Endothelial cell of umbilical vein (primary cell): ENCODE measurements around the gene CEP295NL. TPM values are rescaled to one million over a fixed set of nuclear protein-coding genes. Genes with fewer than 3 reads are reported as not detected.
A peak's percentile ranks its signal among the peaks of the same experiment; 100 is the strongest.

Source experiments
- BruUV-seq: library from RNA; stranded (reverse); fragments of 400-500 nt; replicated peaks from 2 replicates; lab custom pipeline; 2021; lab: Mats Ljungman, UMichigan
- CTCF ChIA-PET: fragments of 300-600, 350-600 bp; sonication (Branson Sonifier 250); formaldehyde crosslinking; loops from one replicate; lab custom pipeline; 2021; ENCODE audit warnings: antibody characterized with exemption, inconsistent platforms; lab: Charles Lee
- POLR2A ChIA-PET: fragments of 300-600, 350-600 bp; sonication (Branson Sonifier 250); formaldehyde crosslinking; loops from one replicate; lab custom pipeline; 2021; ENCODE audit warnings: antibody characterized with exemption, inconsistent platforms; lab: Charles Lee
- DNase-seq: peaks from one replicate; pipeline ENCODE4 v3.0.0-alpha.2; 2011; ENCODE audit warnings: low read depth, low spot score
- FAIRE-seq: peaks from 2 replicates; lab custom pipeline; 2011; peaks lifted over from hg19 to GRCh38; lab: Jason Lieb, UNC
- H2AFZ ChIP-seq: 2 replicates; pipeline ENCODE4 v1.6.0; 2012; ENCODE audit warnings: low read depth, low read length, control low read depth, inconsistent platforms
- H3K27ac ChIP-seq: 2 replicates; pipeline ENCODE4 v1.5.1; 2011; ENCODE audit warnings: low read depth, mild to moderate bottlenecking, control low read depth, low read length, moderate library complexity; ENCODE audit not compliant: insufficient read depth
- H3K27me3 ChIP-seq, 2 experiments: 2 replicates each; pipeline versions ENCODE4 v1.6.0 to v1.6.1; 2011; ENCODE audit warnings: low read length in 2 of 2, mixed read lengths in 1 of 2; ENCODE audit not compliant: control insufficient read depth in 2 of 2, insufficient read depth in 2 of 2
- H3K36me3 ChIP-seq, 2 experiments: 2 replicates in 1 of 2; 3 replicates in 1 of 2; pipeline ENCODE4 v1.5.1; 2011; ENCODE audit warnings: low read length in 2 of 2, mild to moderate bottlenecking in 1 of 2, moderate library complexity in 1 of 2; ENCODE audit not compliant: control insufficient read depth in 2 of 2, insufficient read depth in 2 of 2; ENCODE audit errors: extremely low read depth in 1 of 2
- H3K4me1 ChIP-seq: 3 replicates; pipeline ENCODE4 v1.5.1; 2011; ENCODE audit warnings: mild to moderate bottlenecking, low read length; ENCODE audit not compliant: control insufficient read depth, insufficient read depth; ENCODE audit errors: extremely low read depth
- H3K4me2 ChIP-seq: 2 replicates; pipeline ENCODE4 v1.6.1; 2011; ENCODE audit warnings: low read length, control low read depth, mixed read lengths; ENCODE audit not compliant: insufficient read depth
- H3K4me3 ChIP-seq, 3 experiments: fragments of 200-600 bp in 1 of 3; sonication (generic), shearing (Covaris generic) in 1 of 3; replicated peaks in 1 of 3; 2 replicates each; pipeline ENCODE4 v1.5.1; 2011 to 2016; ENCODE audit warnings: control low read depth in 3 of 3, low read length in 3 of 3, mild to moderate bottlenecking in 2 of 3, inconsistent platforms in 1 of 3, low read depth in 1 of 3, moderate library complexity in 1 of 3; ENCODE audit not compliant: insufficient read depth in 1 of 3
- H3K79me2 ChIP-seq: 2 replicates; pipeline ENCODE4 v1.6.0; 2012; ENCODE audit warnings: low read length, inconsistent platforms; ENCODE audit not compliant: control insufficient read depth, insufficient read depth
- H3K9ac ChIP-seq: replicated peaks from 2 replicates; pipeline ENCODE3; 2011; ENCODE audit warnings: low read length, control low read depth; ENCODE audit not compliant: insufficient read depth; ENCODE audit errors: extremely low read depth
- H3K9me1 ChIP-seq: replicated peaks from 3 replicates; pipeline ENCODE4 v1.6.0; 2011; ENCODE audit warnings: mild to moderate bottlenecking, low read length; ENCODE audit not compliant: control insufficient read depth, insufficient read depth; ENCODE audit errors: extremely low read depth
- H3K9me3 ChIP-seq: replicated peaks from 2 replicates; pipeline ENCODE4 v1.5.1; 2012; ENCODE audit warnings: low read length, inconsistent platforms; ENCODE audit not compliant: control insufficient read depth, insufficient read depth
- H4K20me1 ChIP-seq: replicated peaks from 2 replicates; pipeline ENCODE3; 2011; ENCODE audit warnings: mild to moderate bottlenecking, low read length; ENCODE audit not compliant: control insufficient read depth, insufficient read depth; ENCODE audit errors: extremely low read depth
- EZH2 ChIP-seq: IDR thresholded peaks from 2 replicates; pipeline ENCODE4 v1.6.1; 2012; ENCODE audit warnings: borderline replicate concordance, low read depth, mild to moderate bottlenecking, moderate library complexity, low read length, inconsistent platforms; ENCODE audit not compliant: severe bottlenecking
- POLR2AphosphoS5 ChIP-seq: IDR thresholded peaks from 2 replicates; pipeline ENCODE4 v1.6.1; 2012; ENCODE audit warnings: low read depth, mild to moderate bottlenecking, control low read depth, low read length, moderate library complexity; ENCODE audit not compliant: insufficient read depth
- dilution Hi-C: fragments of 300-500 bp; cut with MboI; formaldehyde crosslinking; loops from one replicate; pipeline ENCODE4 v1.15.0; 2019; ENCODE audit warnings: low sequenced_read_pairs; ENCODE audit not compliant: extremely low pct_ligation_motif_present
- intact Hi-C: fragments of 100-400 bp; cut with micrococcal nuclease; formaldehyde crosslinking; loops from one replicate; pipeline ENCODE4 v1.10.0; 2022
- polyA plus RNA-seq, 4 experiments: library from polyadenylated mRNA; depleted of rRNA in 3 of 4; stranded (reverse) in 3 of 4; unstranded in 1 of 4; fragments of >200 nt; gene quantifications; 2 replicates each; pipeline versions ENCODE4 v1.2.1 to v1.2.3, GENCODE V29; 2011 to 2012; ENCODE audit warnings: missing spikeins in 1 of 4
- total RNA-seq: library from RNA; stranded (reverse); gene quantifications from 2 replicates; pipeline ENCODE4 v1.2.3, GENCODE V29; 2021

The CEP295NL gene
- total and polyA plus RNA-seq, 2 donors (not counting 3 experiments of a cell fraction or from before 2014, with no cell fraction given), result 0.10 to 8.3 TPM

DNA sequence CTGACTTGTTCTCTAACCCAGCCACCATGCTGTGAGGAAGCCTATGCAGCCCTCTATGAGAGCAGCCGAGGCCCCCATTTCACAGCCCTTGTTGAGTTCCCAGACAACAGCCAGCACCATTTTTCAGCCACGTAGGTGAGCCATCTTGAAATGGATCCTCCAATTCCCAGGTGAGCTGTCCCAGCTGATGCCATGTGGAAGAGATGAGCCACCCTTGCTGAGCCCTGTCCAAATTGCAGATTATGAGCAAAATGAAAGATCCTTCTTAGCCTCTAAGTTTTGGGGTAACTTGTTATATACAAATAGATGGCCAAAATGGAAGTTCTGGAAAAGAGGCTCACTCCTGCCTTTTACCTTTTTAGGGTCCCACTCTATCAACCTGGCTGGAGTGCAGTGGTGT lies 47.9 kb upstream of the CEP295NL start:
- Histone ChIP-seq H3K27ac (no peak overlapping the region), H3K4me2 (no peak overlapping the region), H3K4me3 (no peak overlapping the region), H3K9me3 (no peaks in the 10 kb centered on the region), H4K20me1 (no peaks in the 10 kb centered on the region), H3K27me3 (no peaks in the 10 kb centered on the region), H3K9ac (no peak overlapping the region), H3K9me1 (no peaks in the 10 kb centered on the region), H3K79me2 (no peaks in the 10 kb centered on the region), H3K36me3 (no peaks in the 10 kb centered on the region), H2AFZ (no peak overlapping the region), H3K4me1 (no peaks in the 10 kb centered on the region)
- ChIA-PET POLR2A (no interaction called here), CTCF (interaction anchor here (0.9 to 1.2 kb wide), 2 partner anchors 51 to 85 kb away, joined by 3 read pairs; no protein-coding TSS in a partner anchor)
- intact Hi-C loops, result no loop called here
- no TSS peak for BruUV-seq
- FAIRE-seq, result no peak
- no peak for TF ChIP-seq POLR2AphosphoS5
- DNase-seq, result no peak
- dilution Hi-C loops, result no loop called here

GRCh38 chr17:78947235-78948149 lies 44.5 kb upstream of the CEP295NL start:
- Histone ChIP-seq H3K4me1 (no peaks in the 10 kb centered on the region), H3K9me3 (no peaks in the 10 kb centered on the region), H3K4me2 (no peak overlapping the region), H3K27ac (no peak overlapping the region), H2AFZ (peak overlapping the region; percentile 29), H3K9me1 (no peaks in the 10 kb centered on the region), H3K9ac (no peak overlapping the region), H3K4me3 (no peak overlapping the region), H3K79me2 (no peaks in the 10 kb centered on the region), H3K27me3 (no peaks in the 10 kb centered on the region), H4K20me1 (no peaks in the 10 kb centered on the region), H3K36me3 (no peaks in the 10 kb centered on the region)
- intact Hi-C loops (no loop called here), dilution Hi-C loops (no loop called here)
- POLR2A ChIA-PET, result interaction anchor here (0.6 kb wide), 1 partner anchor 34 kb away, joined by 4 read pairs; no protein-coding TSS in a partner anchor
- DNase-seq (peak; percentile 15), FAIRE-seq (peak; percentile 28)
- BruUV-seq, result no TSS peak
- CTCF ChIA-PET, result interaction anchor here (1.1 to 1.8 kb wide), 2 partner anchors 23 to 82 kb away, joined by 3 to 4 read pairs; no protein-coding TSS in a partner anchor
- no peak for TF ChIP-seq EZH2
